Islet of Langerhans (tissue), 1 donor: ENCODE measurements around the gene CISTR.
A peak's percentile ranks its signal among the peaks of the same experiment; 100 is the strongest.

Experiments used
- FAIRE-seq: peaks from one replicate; lab custom pipeline; 2011; peaks lifted over from hg19 to GRCh38; lab: Jason Lieb, UNC

CISTR gene

DNA sequence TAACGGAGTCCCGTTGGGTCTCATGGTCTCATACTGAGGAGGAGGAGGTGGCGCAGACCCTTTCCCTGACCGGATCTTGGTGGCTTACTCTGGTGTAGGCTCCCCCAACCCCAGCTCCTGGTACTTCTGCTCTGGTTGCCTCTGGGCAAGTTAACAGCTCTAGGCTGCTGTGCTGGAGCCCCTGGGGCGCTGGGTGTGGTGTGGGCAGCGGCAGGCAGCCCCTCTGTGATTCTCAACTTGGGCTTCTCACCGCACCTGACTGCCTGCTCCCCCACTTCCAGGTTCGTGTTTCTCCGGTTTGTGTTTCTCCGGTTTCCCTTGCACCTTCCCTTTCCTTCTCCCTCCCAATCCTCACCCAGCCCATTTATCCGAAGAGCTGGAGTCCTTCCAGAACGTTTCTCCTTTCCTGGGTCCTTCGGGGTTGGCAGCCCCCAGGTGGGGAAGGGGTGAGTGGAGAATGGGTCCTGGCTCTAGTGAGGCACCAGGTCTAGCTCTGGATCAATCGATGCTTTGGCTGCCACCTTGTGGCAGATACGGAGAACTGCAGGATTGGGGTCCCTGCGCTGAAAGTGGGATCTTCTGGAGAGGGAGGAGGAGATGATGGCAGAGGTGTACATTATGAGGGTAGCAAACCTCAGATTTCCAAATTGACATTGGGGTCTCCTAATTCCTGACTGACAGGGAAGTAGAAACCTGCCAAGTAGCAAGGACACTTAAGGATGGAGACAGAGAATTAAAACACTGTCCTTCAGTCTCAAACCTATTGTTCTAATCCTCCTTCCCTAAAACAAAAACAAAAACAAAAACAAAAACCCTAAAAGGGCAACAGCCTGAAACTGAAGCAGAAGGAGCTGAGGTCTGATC is 8.3 kb downstream of the CISTR start:
- no peak for FAIRE-seq

DNA sequence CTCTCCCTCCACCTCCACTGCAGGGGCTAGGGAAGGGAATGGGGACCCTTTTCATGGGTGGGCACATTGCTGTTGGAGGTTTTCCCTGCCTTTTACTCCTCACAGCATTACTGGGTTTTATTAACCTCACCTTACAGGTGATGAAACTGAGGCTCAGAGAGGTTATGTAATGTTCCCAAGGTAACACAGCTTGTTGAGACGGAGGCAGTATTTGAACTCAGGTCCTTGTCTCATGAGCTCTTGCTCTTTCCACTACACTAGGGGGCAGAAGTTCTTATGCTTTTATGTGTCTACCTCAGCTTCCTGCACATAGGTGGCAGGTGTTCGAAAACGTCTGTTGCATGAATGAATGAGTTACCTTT is 11.7 kb downstream of the CISTR start:
- FAIRE-seq: no peak

DNA sequence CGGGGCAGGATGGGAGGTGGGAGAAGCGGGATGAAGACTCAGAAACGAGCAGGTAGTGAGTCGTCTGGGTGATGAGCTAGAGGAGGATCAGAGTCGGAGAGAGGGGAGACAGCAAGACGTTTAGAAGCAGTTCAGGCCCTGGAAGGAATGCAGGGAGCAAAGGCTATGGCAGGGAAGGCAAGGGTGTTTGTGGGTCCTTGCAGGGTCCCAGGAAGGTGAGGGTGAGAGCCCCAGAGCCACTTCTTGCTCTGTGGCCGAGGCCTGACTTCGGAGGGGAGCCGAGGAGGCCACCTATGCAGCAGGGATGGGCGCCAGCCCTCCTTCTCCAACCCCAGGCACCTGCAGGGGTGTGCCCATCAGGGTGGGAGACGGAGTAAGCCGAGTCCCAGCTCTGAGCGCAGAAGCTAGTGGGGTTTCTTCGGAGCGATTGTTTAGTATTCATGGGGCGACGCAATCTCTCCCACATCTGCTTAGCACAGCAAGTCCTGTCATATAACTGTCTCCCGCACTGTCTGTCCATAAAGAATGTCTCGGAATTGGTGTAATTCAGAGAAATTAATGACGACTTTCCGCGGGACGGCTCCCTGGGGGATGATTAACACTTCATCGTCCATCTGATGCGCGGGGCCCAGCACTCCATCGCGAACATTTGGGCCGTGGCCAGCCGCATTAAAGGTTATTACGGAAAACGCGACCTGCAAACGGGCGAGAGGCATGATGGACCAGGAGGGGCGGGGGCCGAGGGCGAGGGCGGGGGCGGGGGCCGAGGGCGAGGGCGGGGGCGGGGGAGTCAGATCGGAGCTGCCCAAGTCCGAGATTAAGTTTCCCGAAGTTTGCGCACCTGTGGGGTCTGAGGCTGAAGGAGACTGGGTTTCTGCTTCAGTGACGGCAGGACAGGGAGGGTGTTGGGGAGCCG is 12.3 kb downstream of the CISTR start:
- FAIRE-seq: no peak

DNA sequence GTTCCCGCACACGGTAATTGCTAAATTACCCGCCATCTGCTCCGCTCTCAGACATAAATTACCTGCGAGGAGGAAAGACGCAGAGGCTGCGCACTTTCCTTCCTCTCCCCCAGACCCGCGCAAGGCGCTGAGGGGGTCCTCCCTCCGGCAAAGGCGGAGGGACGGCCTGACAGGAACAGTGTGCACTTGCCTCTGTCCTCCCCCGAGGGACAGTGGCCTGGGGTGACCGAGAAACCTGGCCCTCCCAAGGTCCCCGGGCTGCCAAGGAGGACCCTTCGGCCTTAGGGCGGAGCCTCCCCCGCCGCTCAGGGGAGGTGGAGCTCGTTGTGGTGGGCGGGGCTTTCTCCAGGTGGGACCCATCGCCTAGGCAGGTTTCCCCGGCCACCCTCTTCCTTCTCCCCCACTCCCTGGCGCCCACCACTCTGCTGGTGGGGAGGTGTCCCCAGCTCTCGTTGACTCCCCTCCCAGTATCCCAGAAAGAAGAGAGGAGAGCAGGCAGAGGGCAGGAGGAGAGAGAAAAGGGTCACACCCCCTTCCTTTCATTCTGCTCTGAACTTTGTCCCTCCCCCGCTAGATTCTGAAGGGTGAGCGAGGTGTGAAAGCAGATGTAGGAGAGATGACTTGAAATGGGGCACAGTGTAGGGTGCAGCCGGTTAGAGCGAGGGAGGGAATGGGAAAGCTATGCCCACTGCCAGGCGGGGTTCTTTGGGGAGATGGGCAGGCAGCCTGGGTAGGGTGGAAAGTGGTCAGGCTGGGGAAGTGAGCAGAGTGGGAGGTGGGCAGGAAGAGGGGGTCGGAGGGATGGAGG is 13.2 kb downstream of the CISTR start:
- FAIRE-seq: no peak

DNA sequence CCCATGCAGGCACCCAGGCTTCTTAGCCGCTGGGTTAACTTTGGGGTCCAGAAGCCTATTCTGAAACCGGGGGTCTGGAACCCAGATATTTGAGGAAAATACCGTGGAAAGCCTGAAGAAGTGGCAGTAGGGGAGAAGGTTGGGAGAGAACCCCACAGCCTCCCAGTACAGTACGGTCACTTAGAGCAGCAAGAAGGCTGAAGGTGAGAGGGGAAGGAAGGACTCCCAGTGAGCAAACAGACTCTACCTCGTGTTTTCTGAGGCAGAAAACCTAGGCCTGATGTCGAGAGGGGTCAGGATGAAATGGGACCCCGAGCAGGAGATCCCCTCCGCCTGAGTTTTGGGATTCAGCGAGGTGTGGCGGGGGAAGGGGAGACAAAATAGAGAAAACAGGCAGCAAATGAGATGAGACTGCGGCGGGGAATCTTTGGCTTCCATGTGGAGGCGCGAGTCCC is 13.8 kb downstream of the CISTR start:
- FAIRE-seq: no peak

DNA sequence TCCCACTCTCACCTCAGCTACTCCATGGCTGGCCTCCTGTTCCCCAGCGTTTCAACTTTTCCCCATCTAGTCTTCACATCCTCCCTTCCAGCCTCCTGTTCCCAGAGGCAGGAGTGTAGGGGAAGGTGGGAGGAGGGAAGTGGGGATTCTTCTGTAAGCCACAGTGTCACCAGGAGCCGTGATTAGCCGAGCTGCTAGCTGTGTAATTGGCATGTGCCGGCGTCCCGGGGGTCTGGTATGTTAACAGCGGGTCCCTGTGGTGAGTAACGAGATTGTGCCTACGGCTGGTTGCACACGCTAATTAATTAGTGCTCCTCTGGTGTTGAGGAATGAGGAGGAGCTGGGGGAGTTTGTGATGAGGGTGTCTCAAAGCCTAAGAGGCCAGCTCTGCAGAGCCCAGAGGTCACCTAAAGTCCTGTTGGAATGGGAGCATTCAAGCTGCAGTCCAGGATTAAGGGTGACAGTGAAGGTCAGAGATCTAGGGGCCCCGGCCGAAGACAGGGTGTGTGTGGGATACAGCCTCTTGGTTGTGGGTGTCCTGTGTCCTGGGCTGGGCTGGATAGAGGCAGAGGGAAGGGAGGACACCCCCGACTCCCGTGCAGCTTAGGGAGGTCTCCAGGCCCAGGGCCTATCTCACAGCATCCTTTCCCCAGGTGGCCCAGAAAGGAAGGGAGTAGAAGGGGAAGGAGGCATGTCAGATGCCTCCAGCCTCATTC is 14.5 kb downstream of the CISTR start:
- FAIRE-seq: no peak

DNA sequence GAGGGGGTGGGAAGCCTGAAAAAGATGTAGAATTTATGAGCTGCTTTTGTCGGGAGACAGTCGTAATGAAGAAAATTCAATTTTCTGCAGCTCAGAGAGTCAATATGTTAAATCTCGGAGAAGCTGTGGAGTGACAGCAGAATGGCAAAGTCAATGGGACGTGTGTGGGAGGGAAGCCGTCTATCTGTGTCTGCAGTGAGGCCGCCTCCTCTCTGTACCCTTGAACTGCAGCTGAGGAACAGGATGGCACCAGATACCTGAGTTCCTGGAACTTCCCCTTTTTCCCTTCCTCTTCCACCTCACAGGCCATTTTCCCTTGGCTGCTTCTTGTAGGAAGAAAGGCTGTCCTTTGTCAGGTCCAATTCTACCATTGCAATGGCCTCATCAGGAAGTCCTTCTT is 15.2 kb downstream of the CISTR start:
- FAIRE-seq: no peak

DNA sequence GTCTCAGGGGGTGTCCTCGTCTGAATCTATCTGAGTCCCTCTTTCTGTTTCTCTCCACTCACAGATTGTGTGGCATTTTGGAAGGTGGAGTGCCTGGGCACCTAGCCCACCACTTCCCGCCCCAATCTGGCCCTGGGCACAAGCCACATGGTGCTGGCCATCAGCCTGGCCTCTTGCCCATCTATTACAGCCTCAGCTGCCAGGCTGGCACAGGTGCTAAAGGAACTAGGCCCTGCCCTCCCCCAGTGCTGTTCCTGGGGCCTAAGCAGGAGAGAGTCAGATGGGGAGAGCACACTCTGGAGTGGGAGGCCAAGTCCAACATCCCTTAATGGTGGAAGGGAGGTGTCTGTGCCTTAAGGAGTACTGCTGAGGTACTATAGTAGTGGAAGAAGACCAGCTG is 16.2 kb downstream of the CISTR start:
- no peak for FAIRE-seq

DNA sequence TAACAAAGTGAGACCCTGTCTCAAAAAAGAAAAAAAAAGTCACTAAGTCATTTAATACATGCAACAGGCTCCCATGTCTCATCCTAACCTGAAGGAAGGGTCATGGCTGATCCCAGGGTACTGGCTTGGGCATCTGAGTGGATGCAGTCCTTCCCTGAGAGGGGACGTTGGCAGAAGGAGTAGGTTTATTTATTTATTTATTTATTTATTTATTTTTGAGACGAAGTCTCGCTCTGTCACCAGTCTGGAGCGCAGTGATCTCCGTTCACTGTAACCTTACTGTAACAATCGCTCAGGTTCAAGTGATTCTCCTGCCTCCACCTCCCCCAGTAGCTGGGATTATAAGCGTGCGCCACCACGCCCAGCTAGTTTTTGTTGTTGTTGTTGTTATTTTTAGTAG is 17.4 kb downstream of the CISTR start:
- no peak for FAIRE-seq

DNA sequence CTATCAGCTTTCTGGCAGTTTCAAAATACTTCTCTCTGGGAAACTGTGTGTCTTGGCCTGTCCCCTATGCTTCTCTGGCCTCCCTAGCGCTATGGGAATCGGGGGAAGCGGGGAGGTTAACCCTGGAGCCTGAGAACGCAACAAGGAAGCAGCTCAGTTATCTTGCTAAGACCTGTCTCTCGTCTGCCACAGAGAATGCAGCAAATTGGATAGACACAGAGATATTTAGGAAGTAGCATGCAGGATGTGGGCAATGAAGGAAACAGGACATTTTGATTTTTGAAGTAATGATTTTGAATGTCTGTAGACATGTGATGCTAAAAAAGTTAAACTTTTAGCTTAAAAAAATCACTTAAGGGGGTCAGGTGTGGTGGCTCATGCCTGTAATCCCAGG is 18.0 kb downstream of the CISTR start:
- FAIRE-seq: no peak

DNA sequence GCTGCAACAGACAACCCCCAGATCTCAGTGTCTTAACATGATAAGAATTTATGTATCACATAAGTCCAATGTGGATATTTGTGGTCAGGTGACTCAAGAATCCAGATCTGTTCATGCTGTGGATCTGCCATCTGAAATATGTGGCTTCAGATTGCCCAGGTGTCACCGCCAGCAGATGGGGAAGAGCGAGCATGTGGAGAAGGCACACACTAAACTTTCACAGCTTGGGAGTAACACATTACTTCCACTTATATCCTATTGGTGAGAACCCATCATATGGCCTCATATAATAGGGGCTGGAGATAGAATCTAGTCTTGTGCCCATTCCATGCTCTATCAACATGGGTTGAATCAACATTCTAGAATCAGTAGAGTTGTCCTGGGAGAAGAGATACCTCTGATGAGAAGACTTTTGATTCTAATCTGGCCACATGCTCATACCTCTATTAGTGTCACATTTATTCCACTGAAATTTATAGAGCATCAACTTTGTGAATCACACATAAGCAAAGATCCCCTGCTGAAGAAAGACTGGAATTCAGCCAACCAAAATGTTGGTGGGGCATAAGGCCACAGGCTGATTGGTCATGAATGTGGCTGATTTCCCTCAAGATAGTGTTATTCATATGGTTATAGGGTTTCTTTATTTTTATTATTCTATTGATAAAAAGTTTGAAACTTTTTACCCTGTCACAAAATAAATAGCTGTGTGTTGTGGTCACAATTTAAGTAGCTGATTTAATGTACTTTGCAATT is 18.6 kb downstream of the CISTR start:
- no peak for FAIRE-seq

DNA sequence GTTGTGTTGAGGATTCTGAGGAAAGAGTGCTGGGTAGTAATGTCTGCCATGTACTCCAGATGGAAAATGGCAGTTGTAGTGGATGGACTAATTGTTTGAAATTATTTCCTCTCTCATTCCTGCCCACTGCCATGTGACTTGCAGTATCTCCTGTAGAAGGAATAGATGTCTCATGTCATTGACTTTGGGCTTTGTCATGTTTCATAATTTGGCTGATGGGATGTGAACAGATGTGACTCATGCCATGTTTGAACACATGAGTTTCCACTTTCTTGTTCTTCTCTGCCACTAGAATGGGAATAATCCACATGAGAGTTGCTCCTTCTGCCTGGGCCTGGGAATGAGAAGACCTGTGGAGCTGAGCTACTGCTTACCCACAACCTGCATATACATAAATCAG is 22.1 kb downstream of the CISTR start:
- no peak for FAIRE-seq

DNA sequence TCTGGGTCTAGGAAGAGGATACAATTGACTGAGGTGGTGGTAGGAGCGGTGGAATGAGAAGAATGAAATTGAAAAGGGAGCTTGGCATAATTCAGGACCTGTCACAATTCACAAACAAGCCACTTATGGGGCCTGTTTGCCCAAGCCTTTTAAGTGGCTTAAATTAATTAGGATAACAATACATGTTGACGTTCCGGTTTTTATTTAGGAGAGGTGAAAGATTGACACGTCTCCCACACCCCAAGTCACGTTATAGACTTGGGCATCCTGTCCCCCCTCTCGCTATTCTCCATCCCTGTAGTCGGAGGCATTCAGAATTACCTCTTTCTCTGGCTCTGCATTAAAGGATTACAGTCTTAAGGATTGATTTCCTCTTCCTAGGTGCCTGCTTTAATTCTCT is 23.6 kb downstream of the CISTR start:
- FAIRE-seq: no peak

DNA sequence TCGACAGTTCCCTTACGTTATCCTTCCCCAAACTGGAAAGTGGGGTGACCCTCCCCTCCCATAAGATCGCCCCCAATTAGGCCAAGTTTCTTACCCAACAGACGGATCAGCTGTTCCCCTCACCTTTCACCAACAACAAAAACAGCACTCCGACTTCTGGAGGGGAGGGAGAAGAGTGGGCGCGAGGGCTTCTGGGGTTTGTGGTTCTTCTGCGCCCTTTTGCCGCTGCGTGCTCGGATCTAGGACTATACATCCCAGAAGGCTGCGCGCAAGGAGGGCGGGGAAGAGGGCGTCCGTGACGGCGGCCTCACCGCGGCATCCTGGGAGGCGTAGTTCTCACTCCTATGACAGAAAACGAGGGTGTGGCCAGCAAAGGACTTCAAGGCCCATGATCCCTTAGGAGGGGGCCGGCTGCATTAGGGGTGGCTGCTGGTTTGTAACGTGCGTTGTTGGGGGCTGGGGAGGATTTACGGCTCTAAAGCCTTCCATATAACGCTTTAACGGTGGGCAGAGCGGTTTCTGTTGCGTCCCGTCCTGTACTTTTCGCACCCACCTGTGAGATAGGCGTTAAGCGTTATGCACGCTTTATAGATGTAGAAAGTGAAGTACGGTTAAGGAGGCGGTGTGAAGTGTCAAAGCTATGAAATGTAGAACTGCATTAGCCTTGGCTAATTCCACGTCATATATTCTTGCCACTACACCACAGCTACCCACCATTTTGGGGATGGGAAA is 24.3 kb downstream of the CISTR start, which contains the start of gene CALCOCO1:
Gene CALCOCO1 (minus strand): TSS at position 143 of the 732 bp plus-strand sequence. CDS start 2,210 bp downstream, outside the sequence.
- FAIRE-seq: peak; percentile 71

DNA sequence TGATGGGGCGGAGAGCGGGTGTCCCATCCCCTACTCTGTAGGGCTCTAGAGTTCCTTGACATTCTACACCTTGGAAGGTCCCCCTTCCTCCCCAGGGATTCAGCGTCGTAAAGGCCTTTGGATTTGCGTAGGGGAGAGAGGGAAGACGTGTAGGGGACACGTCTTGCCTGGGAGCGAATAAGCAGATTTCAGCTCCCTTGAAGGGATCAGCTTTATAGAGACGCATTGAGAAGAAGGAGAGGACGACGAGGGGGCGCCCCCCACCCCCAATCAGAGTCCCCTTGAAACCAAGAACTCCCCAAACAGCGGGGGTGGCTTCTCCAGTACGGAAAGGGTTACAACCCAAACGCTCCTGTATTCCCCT is 24.9 kb downstream of the CISTR start:
- no peak for FAIRE-seq

DNA sequence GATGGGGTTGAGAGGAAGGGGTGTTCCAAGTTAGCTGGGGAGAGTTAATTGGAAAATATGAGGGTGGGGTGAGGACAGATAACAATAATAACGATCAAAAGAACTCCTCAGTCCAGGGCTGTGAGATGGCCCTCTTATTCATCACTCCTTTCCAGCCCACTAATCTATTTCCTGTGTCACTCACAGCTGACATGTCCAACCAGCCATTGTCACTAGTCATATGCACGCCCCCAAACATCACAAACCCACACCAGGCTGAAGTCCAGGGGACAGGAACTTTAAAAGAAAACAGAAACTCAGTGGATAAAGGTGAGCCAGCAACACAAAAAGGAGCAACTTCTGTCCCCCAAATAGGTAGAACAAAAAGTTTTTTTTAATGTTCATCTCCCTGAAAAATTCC is 25.4 kb downstream of the CISTR start:
- FAIRE-seq: no peak

DNA sequence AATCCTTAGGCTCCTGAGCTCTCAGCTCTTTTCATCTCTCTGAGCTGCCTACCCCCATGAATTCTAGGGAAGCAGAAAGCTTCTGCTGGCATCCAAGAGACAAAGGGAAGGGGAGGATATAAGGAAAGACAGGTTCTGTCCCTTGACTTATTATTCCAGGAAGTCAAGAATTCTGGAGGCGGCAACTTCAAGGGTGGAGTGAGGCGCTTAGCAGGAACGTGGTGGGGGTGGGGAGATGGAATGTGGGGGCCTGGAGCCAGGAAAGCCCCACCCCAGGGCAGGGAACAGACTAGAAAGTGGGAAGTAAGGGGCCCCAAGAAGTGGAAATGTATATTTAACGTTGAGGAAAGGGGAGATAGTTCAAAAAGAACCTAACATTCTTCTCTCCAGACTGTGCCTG is 26.0 kb downstream of the CISTR start:
- FAIRE-seq: no peak

DNA sequence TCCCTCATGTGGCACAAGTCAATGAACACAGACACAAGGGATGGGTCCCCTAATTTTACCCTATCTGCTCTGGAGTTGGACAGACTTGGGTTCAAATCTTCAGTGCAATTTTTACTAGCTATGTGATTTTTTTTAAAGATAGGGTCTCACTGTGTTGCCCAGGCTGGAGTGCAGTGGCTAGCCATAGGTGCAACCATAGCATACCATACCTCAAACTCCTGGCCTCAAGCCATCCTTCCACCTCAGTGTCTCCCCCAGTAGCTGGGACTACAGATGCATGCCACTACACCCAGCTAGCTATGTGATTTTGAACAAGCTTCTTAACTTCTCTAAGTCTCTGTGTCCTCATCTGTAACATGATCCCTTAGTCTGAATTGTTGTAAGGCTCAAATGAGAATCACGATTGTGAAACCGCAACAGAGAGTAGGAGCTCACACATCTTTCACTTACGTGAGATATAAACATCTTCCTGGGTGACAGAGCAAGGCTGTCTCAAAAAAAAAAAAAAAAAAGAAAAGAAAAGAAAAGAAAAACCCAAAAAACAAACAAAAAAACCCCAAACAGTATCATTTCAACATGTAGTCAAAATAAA is 29.2 kb downstream of the CISTR start:
- no peak for FAIRE-seq

DNA sequence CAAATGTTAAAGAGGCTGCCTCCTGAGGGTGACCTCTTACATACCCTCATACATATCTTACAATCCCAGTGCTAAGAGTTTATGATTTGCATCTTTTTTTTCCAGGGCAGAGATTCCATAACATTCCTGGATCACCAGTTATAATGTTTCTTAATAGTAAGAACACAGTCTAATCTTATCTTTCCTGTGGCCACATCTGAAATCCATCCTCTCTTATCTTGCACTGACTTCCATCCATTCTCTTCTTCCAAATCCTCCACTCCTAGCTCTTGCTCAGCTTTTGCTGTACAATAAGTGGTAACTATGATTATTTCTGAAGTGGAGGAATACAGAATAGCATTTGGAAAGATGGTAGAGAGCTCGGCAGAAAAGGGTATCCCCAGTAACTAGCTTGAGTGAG is 30.8 kb downstream of the CISTR start:
- FAIRE-seq: no peak

DNA sequence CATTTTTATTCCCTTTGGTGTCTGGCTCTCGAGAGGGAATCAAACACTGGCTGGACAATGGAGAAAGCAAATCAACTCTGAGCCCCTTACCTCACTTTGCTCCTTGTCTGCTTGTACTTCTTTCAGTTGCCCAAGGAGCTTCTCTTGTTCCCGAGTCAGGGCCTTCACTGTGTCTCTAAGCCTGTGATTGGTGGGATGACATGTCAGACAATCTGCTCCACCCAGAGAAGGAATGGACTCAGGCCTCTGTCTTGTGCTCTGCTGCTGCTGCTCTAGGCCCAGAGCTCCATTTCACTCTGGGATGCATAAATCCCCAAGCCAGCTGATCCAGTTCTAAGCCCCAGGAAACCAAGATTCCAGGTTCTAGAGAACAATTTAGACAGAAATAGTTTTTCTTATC is 32.1 kb downstream of the CISTR start:
- no peak for FAIRE-seq
